GM18873 (cell line): ENCODE results near the gene PLPPR1.
"Not testable (repeated sequence)": the region's sequence is repeated elsewhere in the genome, so short reads cannot be mapped to it uniquely, and the experiment has no call there.

Experiments
- ATAC-seq: cut with Tn5 transposase; IDR thresholded peaks from one replicate; pipeline ENCODE4 v1.9.1; 2021; ENCODE audit warnings: mild to moderate bottlenecking, moderate library complexity, moderate number of reproducible peaks; ENCODE audit not compliant: unreplicated experiment, low FRiP score

Gene PLPPR1

DNA sequence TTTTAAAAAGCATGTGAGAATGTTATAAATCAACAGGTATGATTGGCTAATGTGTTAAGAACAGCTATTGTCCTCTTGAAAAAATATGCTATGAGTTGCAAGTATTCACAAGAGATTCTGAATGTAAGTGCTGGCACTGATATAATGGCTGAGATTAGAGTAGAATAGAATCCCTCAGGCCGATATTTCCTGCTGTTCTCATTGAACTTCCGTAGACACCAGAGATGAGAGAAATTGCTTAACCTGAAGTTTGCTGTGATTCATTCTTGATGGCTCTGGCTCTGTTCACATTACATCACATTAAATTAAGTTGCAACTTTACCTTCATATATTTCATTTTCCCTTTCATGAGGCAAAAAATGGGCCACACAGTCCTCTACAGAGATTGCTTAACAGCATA, 241.8 kb downstream of the PLPPR1 start:
- ATAC-seq, result no peak

DNA sequence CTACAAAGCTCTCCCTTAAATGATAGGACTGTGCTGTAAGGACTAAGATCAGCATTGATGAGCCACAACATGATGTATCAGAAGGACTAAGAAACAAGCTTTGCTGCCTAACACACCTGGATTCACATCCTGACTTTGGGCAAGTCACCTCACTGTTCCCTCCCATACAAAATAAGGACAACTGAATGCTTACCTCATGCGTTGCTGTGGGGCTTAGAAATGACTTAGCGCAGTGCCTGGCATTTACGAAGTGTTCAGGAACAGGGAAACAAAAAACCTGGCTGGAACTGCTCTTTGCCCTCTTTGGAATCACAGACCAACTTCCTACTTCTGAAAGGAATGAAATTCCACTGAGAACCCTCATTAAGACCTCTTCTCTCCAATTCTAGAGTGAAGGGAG, 242.6 kb downstream of the PLPPR1 start:
- ATAC-seq, result no peak

DNA sequence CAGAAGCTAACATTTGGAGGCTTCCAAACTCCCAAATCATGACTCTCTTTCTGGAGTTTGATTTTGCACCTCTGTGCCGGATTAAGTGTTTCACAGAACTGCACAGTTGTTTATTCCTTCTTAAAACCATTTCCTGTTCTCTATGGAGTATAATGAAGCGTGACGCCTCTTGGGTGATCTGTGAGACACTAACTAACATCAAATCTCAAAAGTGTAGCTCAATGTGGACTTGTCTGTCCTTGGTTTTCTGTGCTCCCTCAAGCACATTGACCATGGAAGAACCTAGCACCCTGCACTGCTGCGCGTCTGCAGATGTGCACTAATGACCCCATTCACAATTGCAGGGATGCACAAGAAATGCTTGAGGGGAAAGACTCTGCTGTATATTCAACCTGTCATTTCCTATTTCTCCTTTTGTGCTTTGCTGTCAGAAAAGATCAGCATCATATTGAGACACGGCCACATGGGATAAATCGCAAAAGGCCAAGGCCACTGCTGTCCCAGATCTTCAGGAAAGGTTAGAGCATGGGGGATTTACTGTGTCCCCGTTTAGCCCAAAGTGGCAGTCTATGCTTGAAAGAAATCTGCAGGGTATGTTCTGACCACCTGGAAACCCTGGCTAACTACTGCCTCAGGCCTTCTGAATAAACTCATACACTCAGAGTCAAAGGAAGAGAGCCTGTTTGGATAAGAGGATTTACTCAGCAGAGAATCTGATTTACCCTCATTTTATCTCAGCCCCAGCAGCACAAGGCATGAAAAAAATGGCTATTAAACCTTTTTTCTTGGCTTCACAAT, 246.6 kb downstream of the PLPPR1 start:
- no peak for ATAC-seq

DNA sequence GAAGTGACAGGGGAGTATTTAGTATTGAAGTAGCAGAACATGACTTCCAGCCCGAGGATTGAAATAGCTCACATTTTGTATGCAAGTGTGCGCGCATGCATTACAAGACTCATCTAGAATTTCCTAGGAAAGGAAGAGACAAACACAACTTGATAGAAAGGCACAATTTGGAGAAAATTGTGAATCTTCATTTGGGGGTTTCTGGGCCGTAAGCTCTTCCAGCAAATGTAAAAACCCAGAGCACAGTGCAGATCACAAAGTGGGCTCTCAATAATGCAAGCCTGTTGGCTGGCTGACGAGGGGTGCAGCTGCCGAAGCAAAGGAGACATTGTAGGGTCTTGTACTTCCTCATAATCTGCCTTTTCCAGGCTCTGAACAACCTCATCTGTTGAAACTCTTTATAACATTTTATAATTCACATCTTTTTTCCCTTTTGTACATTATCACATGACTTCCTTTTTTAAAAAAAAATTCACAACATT, 247.3 kb downstream of the PLPPR1 start:
- no peak for ATAC-seq

DNA sequence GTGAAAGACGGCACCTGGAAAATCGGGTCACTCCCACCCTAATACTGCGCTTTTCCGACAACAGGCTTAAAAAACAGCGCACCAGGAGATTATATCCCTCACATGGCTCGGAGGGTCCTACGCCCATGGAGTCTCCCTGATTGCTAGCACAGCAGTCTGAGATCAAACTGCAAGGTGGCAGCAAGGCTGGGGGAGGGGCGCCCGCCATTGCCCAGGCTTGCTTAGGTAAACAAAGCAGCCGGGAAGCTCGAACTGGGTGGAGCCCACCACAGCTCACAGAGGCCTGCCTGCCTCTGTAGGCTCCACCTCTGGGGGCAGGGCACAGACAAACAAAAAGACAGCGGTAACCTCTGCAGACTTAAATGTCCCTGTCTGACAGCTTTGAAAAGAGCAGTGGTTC, 262.5 kb downstream of the PLPPR1 start:
- ATAC-seq, result not testable (repeated sequence)

DNA sequence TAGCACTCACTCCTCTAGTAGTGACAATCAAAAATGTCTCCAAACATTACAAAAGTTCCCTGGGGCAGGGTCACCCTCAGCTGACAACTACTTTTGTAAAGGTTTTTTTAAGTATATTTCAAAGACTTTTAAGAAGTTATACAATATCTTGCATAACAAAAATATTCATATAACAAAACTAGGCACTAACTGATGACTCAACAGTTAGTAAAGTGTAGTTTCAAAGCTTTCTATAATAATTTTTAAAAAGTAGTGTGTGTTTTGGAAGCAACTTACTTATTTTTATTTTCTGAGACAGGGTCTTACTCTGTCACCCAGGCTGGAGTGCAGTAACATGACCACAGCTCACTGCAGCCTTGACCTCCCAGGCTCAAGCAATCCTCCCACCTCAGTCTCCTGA, 271.4 kb downstream of the PLPPR1 start:
- ATAC-seq, result no peak

DNA sequence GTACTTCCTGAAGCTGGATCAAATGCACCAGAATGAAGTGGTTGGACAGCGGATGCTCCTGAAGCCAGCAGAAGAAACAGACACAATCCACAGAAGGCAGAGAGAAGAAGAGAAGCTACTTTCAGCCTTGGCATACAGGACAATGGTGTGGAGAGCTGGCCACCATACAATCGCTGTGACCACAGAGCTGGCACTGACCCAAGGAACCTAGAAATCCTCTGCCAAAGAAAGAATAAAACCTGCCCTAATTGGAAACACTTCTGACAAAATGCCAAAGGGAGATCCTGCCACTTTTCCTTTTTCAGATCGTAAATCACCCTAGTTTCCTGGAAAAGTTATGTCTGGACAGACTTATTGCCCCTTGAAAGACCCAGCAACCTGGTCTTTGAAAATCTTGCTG, 278.5 kb downstream of the PLPPR1 start:
- no peak for ATAC-seq

DNA sequence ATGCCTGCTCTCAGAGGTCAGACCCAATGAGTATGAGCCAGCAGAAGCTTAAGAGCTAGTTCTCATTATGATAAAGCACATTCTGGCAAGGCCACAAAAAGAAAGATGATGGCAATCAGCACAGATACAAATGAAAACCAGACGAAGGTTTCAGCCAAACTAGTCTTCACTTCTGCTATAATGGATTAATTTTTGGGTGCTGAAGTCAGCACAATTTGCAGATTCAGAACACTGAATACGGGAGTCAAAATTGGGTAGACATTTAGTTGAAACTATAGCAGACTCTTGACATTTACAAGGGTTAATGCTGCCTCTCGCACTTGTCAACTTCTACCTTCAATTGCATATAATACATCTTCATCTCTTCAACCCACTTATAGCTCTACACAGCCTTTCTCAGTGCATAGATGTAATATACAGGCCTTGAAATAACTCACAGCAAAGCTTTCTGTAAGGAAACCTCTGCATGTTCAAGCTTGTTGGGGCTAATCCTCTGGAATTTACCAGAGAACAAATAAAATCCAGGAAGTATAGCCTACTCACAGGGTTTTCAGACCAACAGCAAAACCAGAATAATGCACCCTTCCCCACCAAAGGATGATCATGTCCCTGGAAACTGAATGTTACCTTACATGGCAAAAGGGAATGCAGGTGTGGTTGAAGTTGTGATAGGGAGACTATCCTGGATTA, 279.1 kb downstream of the PLPPR1 start:
- ATAC-seq, result no peak

DNA sequence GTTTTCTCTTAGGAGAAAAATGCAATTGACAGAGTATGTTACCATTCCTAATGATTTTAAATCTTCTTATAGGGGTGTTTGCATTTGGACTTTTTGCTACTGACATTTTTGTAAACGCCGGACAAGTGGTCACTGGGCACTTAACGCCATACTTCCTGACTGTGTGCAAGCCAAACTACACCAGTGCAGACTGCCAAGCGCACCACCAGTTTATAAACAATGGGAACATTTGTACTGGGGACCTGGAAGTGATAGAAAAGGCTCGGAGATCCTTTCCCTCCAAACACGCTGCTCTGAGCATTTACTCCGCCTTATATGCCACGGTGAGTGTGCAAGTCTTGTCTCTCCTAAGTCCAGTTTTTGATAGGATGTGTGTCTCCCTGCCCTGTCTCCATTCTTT, 280.6 kb downstream of the PLPPR1 start:
- ATAC-seq, result no peak

DNA sequence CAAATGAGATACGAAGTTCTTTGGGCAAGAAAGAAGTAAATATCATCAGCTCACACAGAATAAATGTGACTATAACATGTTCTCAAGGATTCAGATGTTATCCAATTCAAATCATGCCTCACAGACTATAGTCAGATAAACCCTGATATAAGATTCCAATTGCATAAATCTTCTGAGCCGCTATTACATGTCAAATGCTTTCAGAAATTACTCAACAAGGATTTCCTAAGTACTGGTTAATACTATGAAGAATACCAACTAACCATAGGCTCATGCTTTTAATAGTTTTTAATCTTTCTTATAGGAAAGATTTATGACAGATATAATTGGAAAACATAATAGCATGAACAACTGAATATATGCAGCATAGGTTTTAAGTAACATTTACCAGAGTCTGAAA, 282.7 kb downstream of the PLPPR1 start:
- ATAC-seq, result no peak

DNA sequence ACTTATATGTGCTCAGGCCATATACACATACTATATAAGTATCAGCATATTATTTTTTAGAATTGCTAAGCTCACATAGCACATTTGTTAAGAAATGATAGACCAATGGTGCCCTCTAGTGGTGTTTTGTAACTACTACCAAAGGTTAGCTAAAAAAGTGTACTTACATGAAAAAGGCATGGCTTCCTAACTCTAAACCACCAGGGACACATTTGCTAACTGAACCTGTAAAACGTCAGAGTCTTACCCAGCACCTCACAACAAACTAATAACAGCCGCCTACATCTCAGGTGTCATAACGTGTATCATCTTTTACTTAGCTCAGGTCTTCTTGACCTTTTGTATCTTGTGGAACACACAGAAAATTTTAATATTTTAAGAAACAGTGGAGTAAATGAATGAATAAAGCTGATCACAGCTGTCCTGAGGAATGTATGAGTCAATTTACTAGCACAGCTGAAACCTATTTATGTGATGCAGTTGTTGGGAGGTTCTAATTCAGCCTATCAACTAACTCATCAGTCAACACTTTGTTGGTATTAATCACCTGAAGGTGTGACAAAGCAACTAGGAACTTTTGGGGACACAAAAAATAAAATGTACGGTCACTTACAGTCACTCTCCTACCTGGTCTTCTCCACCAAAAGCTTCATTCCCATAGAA, 283.4 kb downstream of the PLPPR1 start:
- ATAC-seq, result peak; percentile 61

DNA sequence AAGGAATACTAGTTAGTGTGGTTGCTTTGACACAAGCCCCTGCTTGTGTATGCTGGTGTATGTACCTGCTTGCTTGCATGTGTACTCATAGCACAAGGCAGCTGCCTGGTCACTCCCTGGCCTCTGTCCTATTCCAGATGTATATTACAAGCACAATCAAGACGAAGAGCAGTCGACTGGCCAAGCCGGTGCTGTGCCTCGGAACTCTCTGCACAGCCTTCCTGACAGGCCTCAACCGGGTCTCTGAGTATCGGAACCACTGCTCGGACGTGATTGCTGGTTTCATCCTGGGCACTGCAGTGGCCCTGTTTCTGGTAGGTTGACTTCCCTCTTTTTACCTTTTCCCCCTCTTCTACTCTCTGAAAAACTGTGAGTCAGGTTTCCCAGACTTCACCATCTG, 284.1 kb downstream of the PLPPR1 start:
- ATAC-seq, result no peak

DNA sequence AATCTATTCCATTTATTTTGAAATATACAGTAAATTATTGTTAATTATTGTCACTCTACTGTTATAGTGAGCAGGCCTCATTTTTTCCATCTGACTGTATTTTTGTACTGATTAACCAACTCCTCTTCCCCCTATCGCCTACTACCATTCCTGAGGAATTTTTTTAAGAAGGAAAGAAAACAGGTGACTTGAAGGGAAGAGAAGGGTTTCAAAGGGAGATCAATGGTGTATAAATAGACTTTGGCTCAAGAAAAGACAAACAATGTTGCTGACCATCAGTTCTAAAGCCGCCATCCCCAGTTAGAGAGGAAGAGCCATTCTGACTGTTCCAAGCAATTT, 286.6 kb downstream of the PLPPR1 start:
- ATAC-seq, result no peak

DNA sequence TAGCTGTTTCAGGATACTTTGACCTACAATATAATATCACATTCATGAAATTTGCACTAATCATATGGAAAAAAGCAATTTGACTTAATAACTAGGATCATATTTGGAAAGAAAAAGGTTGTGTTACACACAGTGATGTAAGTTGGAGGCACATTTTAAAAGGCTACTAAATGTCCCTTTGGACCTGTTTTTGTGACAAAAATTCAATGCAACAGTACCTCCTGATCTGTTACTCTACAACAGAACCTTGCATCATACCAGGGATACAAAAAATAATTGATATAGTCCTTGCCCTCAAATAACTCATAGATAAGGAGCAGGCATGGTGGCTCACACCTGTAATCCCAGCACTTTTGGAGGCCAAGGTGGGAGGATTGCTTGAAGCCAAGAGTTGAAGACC, 289.2 kb downstream of the PLPPR1 start:
- ATAC-seq, result no peak

DNA sequence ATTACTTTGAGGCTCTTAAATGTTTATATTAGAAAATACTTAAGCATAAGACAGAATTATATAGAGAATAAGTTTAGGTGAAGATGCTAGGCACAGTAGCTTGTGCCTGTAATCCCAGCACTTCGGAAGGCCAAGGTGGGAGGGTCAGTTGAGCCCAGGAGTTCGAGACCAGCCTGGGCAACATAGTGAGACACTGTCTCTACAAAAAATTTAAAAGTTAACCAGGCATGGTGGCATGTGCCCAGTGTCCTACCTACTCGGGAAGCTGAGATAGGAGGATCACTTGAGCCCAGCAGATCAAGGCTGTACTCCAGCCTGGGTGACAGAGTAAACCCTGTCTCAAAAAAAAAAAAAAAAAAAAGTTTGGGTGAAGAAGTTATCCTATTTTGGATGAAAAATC, 294.6 kb downstream of the PLPPR1 start:
- no peak for ATAC-seq

DNA sequence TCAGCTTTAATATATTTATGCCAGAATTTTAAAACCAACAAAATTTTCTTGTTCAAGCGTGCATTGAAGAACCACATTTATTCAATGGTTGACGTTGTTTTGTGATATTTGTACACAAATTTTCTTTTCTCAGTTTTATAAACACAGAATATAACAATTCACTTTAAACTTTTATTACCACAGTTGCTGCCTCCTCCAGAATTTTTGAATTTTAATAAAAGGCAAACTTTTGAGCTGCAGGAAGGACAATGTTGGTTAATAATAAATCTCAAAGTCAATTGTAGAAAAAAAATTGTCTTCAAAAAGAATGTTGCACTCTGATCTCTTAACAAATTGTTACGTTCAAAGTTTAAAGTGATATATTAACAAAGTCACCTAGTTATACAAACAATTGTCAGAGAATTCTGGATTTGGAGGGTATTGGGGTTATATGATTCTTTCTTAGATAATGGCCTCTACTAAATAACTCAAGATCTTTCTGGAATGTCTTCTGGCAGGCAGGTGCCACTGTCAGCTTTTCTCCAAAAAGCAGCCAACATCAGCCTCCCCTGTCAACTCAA, 295.8 kb downstream of the PLPPR1 start:
- no peak for ATAC-seq

DNA sequence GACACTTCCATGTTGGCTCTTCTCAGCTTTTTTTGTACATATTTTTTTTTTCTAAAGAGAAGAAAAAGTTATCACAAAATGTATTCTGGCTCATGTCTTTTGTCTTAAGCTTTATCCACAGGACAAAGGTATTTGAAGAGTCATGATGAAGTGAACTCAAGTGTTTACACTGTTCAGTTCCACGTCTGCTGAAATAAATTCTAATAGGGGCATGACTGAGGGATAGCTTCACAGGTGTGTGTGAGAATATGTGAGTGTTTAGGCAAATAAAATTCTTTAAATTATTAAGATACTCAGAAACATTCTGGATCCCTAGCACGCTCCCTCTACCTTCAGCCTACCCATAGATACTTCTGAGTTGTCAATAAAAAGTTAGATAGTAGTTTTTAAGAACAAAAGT, 296.5 kb downstream of the PLPPR1 start:
- no peak for ATAC-seq

DNA sequence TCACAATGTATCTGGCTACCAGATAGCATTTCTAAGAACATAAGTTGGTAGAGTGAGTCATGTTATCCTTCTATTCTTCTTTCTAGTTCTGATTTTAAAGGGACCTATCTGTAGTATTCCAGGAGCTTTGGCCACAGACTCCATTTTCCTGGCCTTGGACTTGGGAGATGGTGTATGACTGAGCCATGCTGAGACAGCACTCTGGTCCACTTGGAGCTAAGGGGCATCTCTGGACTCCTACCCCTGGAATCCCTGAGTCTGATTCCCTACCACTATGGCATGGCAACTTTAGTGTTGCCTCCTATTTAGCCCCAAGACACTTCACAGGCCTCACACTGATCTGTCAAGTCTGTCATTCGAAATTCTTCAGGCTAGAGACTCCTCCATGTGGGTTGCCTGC, 297.5 kb downstream of the PLPPR1 start:
- ATAC-seq, result no peak

DNA sequence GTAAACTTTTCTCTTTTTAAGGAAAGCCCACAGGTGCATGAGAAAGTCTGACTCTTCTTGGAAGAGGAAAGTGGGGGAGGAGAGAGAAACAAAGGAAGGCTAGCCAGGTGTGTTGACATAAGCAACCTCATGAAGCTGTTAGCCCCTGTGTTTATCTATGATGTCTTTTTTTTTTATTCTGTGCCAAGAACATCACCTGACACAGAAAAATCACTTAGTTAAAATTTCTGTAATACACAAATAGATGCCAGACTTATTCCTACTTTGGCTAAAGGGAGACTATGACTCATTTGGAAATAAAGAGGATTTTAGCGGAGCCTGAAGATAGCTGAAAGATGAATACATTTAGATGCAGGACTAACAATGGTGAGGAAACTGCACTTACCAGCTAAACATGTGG, 298.0 kb downstream of the PLPPR1 start:
- no peak for ATAC-seq

DNA sequence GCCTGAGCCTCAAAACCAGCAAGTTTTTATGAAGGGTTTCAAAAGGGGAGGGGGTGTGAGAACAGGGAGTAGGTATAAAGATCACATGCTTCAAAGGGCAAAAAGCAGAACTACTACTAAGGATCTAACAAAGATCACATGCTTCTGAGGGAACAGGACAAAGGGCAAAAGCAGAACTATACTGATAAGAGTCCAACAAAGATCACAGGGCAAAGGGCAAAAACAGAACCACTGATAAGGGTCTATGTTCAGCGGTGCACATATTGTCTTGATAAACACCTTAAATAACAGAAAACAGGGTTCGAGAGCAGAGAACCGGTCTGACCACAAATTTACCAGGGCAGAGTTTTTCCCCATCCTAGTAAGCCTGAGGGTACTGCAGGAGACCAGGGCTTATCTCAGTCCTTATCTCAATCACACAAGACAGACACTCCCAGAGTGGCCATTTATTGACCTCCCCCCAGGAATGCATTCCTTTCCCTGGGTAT, 298.9 kb downstream of the PLPPR1 start:
- ATAC-seq, result not testable (repeated sequence)

DNA sequence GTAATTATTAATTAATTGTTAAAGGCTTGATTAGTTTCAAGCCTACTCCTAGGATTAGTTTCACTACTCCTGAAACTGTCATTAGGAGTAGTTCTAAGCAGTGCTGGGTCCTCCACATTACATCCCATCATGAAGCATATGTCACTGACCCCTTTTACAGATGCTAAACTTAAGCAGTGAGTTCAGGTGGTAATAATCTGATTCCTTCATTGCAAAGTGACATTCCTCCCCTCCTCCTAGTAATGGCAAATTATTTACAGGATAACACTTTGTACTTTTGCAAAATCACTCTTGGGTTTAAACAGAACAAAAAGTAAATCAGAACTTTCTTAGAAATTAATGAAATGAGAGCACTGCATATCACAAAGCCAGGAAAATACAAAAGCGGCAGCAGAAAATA, 303.8 kb downstream of the PLPPR1 start:
- no peak for ATAC-seq
